Left ventricle myocardium inferior (tissue), 1 donor: ENCODE results near the gene CCDC81. TPM values are rescaled to one million over a fixed set of nuclear protein-coding genes. Genes with fewer than 3 reads are reported as not detected.
"Not testable (repeated sequence)": the region's sequence is repeated elsewhere in the genome, so short reads cannot be mapped to it uniquely, and the experiment has no call there.

Experiments
- DNase-seq: peaks from one replicate; pipeline ENCODE4 v3.0.0-alpha.2; 2020
- H3K27ac ChIP-seq: fragments of 200-600 bp; replicated peaks from 2 replicates; pipeline ENCODE4 v1.8.0; 2021
- H3K27me3 ChIP-seq: fragments of 200-600 bp; 2 replicates; pipeline ENCODE4 v1.8.0; 2021; ENCODE audit warnings: low read depth
- H3K36me3 ChIP-seq: fragments of 200-600 bp; 2 replicates; pipeline ENCODE4 v1.8.0; 2021
- H3K4me1 ChIP-seq: fragments of 200-600 bp; 2 replicates; pipeline ENCODE4 v1.8.0; 2021
- H3K4me3 ChIP-seq: fragments of 200-600 bp; 2 replicates; pipeline ENCODE4 v1.8.0; 2021; ENCODE audit warnings: mild to moderate bottlenecking, moderate library complexity
- H3K9me3 ChIP-seq: fragments of 200-600 bp; replicated peaks from 2 replicates; pipeline ENCODE4 v1.8.0; 2021
- intact Hi-C: fragments of 100-400 bp; cut with micrococcal nuclease; formaldehyde crosslinking; loops from one replicate; pipeline ENCODE4 v1.11.0; 2022
- total RNA-seq: library from RNA; stranded (reverse); fragmentation: NEBNext Ultra II Directional; extraction: Animal tissue kit (Norgen Biotek cat#: 25700); gene quantifications from one replicate; pipeline ENCODE4 v1.2.1, GENCODE V29; 2021
- TF ChIP-seq, protein P1 (sequence below): fragments of 200-600 bp; IDR thresholded peaks from 2 replicates; pipeline ENCODE4 v1.8.0; 2021; ENCODE audit warnings: antibody characterized with exemption, mild to moderate bottlenecking, borderline replicate concordance
- donor health status: DM: no; HTN: yes; CAD: no; lungs with severe emphysema.

The CCDC81 gene
- total RNA-seq, 1 donor from 2014 or later: 0.71 TPM

DNA sequence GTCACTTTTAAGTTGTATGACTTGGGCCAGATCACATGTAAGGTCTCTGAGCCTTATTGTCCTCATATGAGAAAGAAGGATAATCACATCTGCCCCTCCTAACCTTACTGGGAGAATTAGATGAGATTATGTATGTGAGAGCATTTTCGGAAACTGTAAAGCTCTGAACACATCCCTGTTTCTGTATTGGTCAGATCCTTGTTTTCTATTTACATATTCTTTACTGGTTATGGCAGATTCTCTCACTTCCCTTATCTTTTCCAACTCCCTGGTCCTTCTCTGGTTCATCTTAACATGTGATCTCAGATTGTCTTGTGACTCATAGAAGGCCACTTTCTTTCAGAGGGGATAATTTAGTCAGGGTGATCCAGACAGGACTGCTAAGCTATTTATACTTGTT is 41.8 kb downstream of the CCDC81 start:
- no peak overlapping the region for H3K27ac ChIP-seq
- TF ChIP-seq, protein P1, sequence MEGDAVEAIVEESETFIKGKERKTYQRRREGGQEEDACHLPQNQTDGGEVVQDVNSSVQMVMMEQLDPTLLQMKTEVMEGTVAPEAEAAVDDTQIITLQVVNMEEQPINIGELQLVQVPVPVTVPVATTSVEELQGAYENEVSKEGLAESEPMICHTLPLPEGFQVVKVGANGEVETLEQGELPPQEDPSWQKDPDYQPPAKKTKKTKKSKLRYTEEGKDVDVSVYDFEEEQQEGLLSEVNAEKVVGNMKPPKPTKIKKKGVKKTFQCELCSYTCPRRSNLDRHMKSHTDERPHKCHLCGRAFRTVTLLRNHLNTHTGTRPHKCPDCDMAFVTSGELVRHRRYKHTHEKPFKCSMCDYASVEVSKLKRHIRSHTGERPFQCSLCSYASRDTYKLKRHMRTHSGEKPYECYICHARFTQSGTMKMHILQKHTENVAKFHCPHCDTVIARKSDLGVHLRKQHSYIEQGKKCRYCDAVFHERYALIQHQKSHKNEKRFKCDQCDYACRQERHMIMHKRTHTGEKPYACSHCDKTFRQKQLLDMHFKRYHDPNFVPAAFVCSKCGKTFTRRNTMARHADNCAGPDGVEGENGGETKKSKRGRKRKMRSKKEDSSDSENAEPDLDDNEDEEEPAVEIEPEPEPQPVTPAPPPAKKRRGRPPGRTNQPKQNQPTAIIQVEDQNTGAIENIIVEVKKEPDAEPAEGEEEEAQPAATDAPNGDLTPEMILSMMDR: no peak
- no peaks in the 10 kb centered on the region for H3K27me3 ChIP-seq
- DNase-seq: no peak
- no peaks in the 10 kb centered on the region for H3K36me3 ChIP-seq
- H3K4me1 ChIP-seq: no peaks in the 10 kb centered on the region
- H3K4me3 ChIP-seq: no peak overlapping the region
- intact Hi-C loops: no loop called here
- no peaks in the 10 kb centered on the region for H3K9me3 ChIP-seq

DNA sequence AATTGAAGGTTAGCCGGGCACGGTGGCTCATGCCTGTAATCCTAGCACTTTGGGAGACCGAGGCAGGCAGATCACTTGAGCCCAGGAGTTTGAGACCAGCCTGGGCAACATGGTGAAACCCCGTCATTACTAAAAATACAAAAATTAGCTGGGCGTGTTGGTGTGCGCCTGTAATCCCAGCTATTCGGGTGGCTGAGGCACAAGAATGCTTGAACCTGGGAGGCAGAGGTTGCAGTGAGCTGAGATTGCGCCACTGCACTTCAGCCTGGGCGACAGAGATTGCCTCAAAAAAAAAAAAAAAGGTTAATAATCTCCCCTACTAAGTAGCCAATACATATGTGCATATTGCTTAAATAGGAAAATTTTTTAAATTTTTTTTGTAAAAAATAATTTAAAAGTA is 42.3 kb downstream of the CCDC81 start:
- H3K27ac ChIP-seq, H3K27me3 ChIP-seq, intact Hi-C loops, H3K4me3 ChIP-seq, H3K9me3 ChIP-seq, H3K4me1 ChIP-seq, DNase-seq, H3K36me3 ChIP-seq: not testable (repeated sequence)

DNA sequence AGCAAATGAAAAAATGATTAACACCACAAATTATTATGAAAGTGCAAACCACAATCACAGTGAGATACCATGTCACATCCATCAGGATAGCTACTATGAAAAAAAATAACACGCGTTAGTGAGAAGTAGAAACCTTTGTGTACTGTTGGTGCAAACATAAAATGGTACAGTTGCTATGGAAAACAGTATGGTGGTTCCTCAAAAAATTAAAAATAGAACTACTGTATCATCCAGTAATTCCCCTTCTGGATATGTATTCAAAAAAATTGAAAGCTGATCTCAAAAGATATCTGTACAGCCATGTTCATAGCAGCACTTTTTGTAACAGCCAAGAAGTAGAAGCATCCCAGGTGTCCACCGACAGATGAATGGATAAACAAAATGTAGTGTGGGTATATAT is 43.4 kb downstream of the CCDC81 start:
- no peak overlapping the region for H3K27ac ChIP-seq
- no peaks in the 10 kb centered on the region for H3K36me3 ChIP-seq
- H3K4me1 ChIP-seq: no peaks in the 10 kb centered on the region
- intact Hi-C loops: no loop called here
- H3K4me3 ChIP-seq: no peak overlapping the region
- TF ChIP-seq, protein P1: no peak
- DNase-seq: no peak
- no peaks in the 10 kb centered on the region for H3K27me3 ChIP-seq
- H3K9me3 ChIP-seq: no peaks in the 10 kb centered on the region

DNA sequence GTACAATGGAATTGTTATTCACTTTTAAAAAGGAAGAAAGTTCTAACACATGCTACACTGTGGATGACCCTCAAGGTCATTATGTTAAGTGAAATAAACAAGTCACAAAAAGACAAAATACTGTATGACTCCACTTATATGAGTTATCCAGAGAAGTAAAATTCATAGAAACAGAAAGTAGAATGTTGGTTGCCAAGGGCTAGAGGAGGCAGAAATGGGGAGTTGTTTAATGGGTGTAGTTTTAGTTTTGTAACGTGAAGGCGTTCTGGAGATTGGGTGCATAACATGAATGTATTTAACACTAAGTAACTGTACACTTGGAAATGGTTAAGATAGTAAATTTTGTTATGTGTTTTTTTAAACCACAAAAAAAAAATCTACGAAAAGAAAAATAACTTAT is 43.8 kb downstream of the CCDC81 start:
- Histone ChIP-seq H3K27ac (no peak overlapping the region), H3K27me3 (no peaks in the 10 kb centered on the region), H3K9me3 (no peaks in the 10 kb centered on the region), H3K4me3 (no peak overlapping the region), H3K36me3 (no peaks in the 10 kb centered on the region), H3K4me1 (no peaks in the 10 kb centered on the region)
- no peak for DNase-seq
- intact Hi-C loops: no loop called here
- TF ChIP-seq, protein P1: no peak

DNA sequence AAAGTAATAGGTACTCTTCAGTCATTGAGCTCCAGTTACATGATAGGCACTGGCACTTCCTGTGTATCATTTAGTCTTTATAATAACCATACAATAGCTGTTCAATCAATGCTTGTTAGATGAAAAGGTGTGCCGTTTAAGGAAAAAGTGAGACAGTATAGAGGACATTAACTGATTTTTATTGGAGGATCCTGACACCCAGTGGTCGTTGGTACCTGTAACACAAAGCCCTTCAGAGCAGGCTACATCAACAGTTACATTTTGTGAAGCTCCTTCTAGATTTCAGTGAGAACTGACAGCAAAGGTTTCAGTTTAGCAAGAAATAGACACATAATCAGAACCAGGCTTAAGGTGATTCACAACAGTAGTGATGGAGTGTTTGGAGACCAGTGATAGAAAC is 44.2 kb downstream of the CCDC81 start:
- H3K36me3 ChIP-seq: no peaks in the 10 kb centered on the region
- H3K9me3 ChIP-seq: no peaks in the 10 kb centered on the region
- H3K4me3 ChIP-seq: no peak overlapping the region
- TF ChIP-seq, protein P1: no peak
- DNase-seq: no peak
- no peaks in the 10 kb centered on the region for H3K27me3 ChIP-seq
- intact Hi-C loops: no loop called here
- H3K27ac ChIP-seq: no peak overlapping the region
- H3K4me1 ChIP-seq: no peaks in the 10 kb centered on the region

DNA sequence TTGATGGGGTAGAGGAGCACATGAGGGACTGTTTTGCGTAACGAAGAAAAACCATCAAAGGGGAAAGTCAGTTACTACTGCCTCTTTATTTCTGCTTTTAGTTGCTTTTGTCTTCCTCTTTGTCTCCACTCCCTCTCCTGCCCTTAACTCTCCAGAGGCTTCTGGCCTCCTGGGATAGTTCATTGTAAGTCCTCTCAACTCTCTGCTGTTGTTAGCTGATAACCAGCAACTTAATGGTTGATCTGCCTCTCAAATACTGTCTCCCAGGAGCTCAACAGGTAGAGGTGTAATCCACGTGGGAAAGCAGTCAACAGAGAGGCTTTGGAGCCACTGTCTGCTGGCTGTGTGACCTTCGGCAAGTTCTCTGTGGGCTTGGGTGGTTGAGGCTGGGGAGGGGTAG is 47.3 kb downstream of the CCDC81 start:
- TF ChIP-seq, protein P1: no peak

More for the DNA sequence above, 47.3 kb downstream of the CCDC81 start:
- H3K4me1 ChIP-seq: no peaks in the 10 kb centered on the region
- H3K27me3 ChIP-seq: no peaks in the 10 kb centered on the region
- H3K36me3 ChIP-seq: no peaks in the 10 kb centered on the region
- DNase-seq: no peak
- peaks cover 15% of the 10 kb centered on the region for H3K9me3 ChIP-seq
- H3K27ac ChIP-seq: no peak overlapping the region
- H3K4me3 ChIP-seq: no peak overlapping the region
- intact Hi-C loops: no loop called here
